Cardiac septum (tissue), 1 donor: ENCODE measurements around the gene NKD2. TPM values are rescaled to one million over a fixed set of nuclear protein-coding genes. Genes with fewer than 3 reads are reported as not detected.
"Not testable (repeated sequence)": the region's sequence is repeated elsewhere in the genome, so short reads cannot be mapped to it uniquely, and the experiment has no call there.

Experiments
- DNase-seq: peaks from one replicate; pipeline ENCODE4 v3.0.0-alpha.2; 2020; ENCODE audit warnings: low spot score
- intact Hi-C: fragments of 100-400 bp; cut with DNase I; formaldehyde crosslinking; loops from one replicate; pipeline ENCODE4 v1.14.0; 2022
- total RNA-seq: library from RNA; stranded (reverse); fragmentation: NEBNext Ultra II Directional; extraction: Animal tissue kit (Norgen Biotek cat#: 25700); gene quantifications from one replicate; pipeline ENCODE4 v1.2.1, GENCODE V29; 2021
- donor health status: DM: no; HTN: no; CAD: no.

NKD2 gene
- total RNA-seq, 1 donor from 2014 or later = 3.6 TPM

DNA sequence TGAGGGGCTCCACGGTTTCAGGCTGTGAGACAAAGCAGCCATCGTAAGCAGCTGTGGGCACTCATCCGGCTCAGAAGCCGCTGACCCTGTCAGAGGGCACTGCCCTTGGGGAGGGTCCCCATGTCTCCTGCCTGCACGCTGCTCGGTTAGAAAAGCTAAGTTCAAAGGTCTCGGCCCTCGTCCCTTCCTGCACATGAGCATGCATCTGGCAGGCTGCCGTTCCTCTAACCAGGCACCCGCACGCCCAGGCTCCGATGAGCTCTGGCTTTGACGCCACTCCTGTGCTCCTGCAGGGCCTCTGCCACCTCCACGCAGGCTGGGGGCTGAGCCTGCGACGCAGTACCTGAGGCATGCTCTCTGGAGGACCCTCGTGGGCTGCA, 51.3 kb downstream of the NKD2 start:
- intact Hi-C loops = no loop called here
- no peak for DNase-seq

GRCh38 chr5:1060535-1060981, 52.0 kb downstream of the NKD2 start:
- intact Hi-C loops = no loop called here
- no peak for DNase-seq

- intact Hi-C loops, DNase-seq: not testable (repeated sequence)
Measured at GRCh38 chr5:1061292-1061691, 52.7 kb downstream of the NKD2 start.

GRCh38 chr5:1061916-1062315, 53.3 kb downstream of the NKD2 start:
- DNase-seq = no peak
- intact Hi-C loops = no loop called here

GRCh38 chr5:1062761-1063568, 54.4 kb downstream of the NKD2 start:
- no peak for DNase-seq
- intact Hi-C loops = no loop called here

GRCh38 chr5:1063661-1064382, 55.2 kb downstream of the NKD2 start:
- DNase-seq = no peak
- intact Hi-C loops = no loop called here

GRCh38 chr5:1064383-1065142, 56.0 kb downstream of the NKD2 start:
- no peak for DNase-seq
- intact Hi-C loops = no loop called here

DNA sequence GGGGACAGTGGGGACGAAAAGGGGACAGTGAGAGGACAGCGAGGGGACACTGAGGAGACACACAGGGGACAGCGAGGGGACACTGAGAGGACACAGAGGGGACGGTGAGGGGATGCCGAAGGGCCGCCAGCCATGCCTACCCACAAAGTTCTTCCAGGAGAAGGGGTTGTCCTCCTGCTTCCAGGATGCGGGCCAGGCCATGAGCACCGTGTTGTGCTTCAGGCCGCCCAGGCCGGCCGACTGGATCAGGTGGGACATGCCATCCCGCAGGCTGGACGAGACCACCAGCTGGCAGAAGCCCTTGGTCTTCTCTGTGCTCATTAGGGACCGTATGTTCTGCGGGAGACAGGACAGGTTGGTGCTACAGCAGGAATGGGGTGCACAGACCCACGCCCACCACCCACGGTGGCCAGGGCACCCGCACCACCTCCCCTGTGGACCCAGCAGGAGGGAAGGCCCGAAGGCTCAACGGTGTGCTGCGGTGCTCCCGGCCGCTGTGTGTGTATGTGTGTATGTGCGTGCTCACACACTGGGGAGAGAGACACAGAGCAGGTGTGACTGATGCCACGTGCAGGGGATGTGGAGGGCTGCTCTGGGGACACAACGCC, 56.6 kb downstream of the NKD2 start:
- intact Hi-C loops = no loop called here
- no peak for DNase-seq

DNA sequence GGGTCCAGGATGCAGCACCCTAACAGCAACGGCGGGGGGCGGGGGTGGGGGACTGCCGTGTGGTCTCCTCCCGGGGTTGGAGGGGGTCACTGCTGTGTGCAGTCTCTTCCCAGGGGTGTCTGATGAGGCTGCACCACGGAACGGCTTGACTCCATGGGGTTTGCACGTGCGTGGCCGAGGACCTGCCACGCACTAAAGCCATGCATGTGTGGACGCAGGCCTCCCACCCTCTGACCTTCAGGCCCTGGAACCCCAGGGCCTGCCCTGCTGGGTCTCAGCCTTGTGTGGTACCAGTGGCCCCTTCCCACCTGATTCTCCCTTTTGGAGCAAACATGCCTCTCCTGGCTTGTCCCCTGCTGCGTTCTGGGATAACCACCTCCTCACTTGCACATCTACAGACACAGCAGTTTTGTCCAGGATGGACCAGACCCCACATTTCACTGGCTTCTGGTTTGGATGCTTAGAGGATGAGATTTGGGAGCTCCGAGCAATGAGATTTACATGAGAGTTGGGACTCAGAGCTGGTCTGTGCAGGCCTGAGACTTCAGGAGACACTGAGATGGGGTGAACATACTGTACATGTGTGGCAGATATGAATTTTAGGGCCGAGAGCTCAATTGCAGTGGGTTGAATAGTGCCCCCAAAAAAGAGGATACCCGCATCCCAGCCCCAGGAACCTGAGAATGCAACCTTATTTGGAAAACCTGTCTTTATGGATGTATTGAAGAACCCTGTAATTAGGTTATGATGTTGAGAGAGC, 57.5 kb downstream of the NKD2 start:
- no peak for DNase-seq
- intact Hi-C loops = no loop called here

DNA sequence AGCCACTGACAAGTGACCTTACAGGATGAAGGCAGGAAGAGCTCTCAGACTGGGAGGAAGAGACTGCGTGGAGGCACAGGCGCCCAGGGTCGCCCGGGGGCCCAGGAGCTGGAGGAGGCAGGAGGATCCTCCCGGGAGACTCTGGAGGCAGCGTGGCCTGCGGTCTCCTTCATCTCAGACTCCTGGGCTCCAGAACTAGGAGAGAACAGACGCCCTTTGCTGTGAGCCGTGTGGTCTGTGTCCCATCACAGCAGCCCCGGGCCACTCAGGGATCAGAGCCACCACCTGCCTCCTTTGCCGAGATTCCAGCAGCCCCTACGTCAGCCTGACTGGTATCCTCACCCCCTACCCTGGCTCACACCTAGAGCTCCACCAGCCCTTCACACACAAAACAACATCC, 58.1 kb downstream of the NKD2 start:
- no peak for DNase-seq
- intact Hi-C loops = no loop called here

DNA sequence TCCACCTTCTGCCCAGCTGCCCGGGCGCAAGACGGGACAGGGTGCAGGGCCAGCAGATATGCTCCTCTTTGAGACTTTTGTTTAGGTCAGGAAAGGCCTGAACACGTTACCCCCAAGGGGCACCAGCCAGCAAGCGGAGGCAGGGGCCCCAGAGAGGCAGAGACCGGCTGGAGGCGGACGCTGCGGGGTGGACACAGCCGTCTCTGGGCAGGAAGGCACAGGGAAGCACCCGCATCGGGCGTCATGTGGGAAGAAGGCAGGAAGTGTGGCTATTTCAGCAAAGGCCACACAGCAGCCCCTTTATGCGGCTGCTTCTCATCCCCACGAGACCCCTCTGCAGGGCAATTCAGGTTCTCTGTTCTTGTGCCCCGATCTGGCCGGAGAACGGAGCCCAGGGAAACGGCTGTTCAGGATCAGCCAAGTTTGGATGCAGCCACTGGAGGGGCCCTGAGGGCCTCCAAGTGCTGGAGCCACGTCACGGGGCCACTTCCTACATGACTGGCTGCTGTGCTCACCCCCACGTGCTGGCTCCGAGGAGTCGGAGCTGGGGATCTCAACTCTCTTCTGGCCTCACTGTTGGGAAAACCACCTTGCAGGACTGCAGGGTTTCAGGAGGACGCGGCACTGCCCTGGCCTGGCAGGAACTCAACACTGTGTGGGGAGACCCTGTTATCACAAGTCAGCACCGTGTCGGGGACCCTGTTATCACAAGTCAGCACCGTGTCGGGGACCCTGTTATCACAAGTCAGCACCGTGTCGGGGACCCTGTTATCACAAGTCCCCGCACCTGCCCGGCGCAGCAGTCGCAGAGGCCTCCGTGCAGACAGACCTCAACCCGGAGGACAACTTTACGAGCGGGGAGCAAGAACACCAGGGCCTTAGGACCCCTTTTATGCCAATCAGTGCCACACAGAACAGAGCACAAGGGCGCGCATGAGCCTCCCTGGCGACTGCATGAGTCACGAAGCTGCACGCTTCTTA, 58.8 kb downstream of the NKD2 start:
- no peak for DNase-seq
- intact Hi-C loops = no loop called here

DNA sequence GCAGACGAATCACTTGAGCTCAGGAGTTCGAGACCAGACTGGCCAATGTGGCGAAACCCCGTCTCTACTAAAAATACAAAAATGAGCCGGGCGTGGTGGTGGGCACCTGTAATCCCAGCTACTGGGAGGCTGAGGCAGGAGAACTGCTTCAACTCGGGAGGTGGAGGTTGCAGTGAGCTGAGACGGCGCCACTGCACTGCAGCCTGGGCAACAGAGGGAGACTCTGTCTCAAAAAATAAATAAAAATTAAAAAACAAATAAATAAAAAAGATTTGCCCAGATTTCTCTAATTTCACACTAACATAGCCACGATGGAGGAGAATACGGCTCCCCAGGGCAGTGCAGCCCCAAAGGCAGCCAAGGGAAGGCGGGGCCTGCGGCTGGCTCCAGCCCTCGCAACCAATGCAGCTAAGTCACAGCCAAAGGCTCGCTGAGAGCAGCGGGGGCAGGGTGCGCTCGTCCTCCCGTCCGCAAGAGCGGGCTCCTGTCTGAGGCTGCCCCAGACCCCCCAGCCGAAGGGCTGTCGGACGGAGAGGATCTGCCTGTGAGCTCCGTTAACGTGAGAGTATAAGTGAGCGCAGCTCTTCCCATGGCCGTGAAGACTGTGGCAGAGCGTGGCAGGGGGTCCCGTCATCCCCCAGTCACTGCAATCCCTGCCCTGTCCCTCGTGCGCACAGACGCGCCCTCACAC, 59.7 kb downstream of the NKD2 start:
- DNase-seq = no peak
- intact Hi-C loops = no loop called here

- DNase-seq = no peak
- intact Hi-C loops = no loop called here
Measured at GRCh38 chr5:1068895-1069719, 60.5 kb downstream of the NKD2 start.

GRCh38 chr5:1069720-1070088, 61.1 kb downstream of the NKD2 start:
- intact Hi-C loops = no loop called here
- DNase-seq = no peak

DNA sequence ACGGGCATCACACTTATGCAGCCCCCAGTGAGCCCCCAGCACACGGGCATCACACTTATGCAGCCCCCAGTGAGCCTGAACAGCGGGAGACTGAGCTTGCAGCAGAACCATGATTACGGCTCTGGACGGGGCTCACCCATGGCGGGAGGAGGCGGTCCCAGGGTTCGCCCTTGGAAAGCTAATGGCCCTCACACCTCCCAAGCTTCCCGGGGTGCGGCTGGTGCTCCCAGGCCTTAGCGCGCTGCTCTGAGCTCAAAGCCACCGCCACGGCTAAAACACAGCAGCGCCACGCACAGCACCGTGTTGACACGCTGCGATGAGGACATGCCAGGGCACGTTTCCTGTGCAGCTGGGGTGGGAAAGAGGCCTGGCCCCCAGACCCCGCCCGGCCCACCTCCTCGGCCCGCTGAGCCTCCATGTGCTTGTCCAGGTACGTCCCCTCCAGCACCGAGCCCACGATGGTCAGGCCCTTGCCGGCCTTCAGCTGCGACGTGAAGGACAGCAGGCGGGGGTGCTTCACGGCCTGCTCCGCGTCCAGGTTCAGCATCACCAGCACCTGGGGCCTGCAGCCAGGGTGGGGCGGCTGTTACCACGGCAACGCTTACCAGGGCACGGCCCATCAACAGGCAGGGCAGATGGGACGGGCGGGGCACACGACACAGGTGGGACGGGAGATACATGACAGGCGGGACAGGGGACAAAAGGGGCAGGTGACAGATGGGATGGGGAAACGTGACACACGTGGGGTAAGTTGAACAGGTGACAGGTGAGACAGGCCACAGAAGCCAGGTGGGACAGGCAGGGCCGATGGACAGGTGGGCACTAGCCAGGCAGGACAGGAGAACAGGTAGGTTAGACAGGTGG, 64.9 kb downstream of the NKD2 start:
- intact Hi-C loops = no loop called here
- no peak for DNase-seq

DNA sequence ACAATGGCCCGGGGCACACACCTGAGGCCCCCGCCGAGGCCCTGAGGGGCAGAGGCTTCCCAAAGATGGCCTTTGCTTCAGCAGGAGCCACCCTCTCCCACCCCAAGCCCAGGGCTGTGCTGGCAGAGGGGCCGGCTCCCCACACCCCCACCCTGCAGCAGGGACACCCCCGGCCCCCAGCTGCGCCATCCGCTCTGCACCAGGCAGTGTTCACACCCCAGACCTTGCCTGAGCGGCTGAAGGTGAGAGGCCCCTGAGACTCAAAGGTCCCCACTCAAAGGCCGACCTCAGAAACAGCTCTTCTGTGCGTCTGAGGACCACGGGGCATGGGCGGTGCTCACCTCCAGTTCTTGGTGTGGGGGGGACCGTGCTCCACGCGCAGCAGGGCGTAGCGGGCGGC, 65.6 kb downstream of the NKD2 start:
- intact Hi-C loops = no loop called here
- DNase-seq = no peak
